HEK293T (cell line): Measurements from ENCODE around the gene PITPNM1.

Experiments
- ARNT ChIP-seq: fragments of 450-650 bp; IDR thresholded peaks from 2 replicates; pipeline ENCODE4 v1.6.1; 2017; ENCODE audit warnings: mild to moderate bottlenecking
- BHLHE40 ChIP-seq: fragments of 450-650 bp; IDR thresholded peaks from 2 replicates; pipeline ENCODE4 v1.6.1; 2016; ENCODE audit warnings: mild to moderate bottlenecking, moderate library complexity, borderline replicate concordance
- CTBP1 ChIP-seq: fragments of 450-650 bp; IDR thresholded peaks from 2 replicates; pipeline ENCODE4 v1.6.1; 2016; ENCODE audit warnings: borderline replicate concordance
- FOXA1 ChIP-seq: fragments of 450-650 bp; IDR thresholded peaks from 2 replicates; pipeline ENCODE4 v1.6.1; 2016; ENCODE audit warnings: mild to moderate bottlenecking
- FOXM1 ChIP-seq: fragments of 450-650 bp; IDR thresholded peaks from 2 replicates; pipeline ENCODE4 v1.6.1; 2017; ENCODE audit warnings: mild to moderate bottlenecking, borderline replicate concordance
- PKNOX1 ChIP-seq: fragments of 450-650 bp; IDR thresholded peaks from 2 replicates; pipeline ENCODE4 v1.6.1; 2016
- SP1 ChIP-seq: fragments of 450-650 bp; IDR thresholded peaks from 2 replicates; pipeline ENCODE4 v1.6.1; 2017
- TARDBP ChIP-seq: fragments of 450-650 bp; IDR thresholded peaks from 2 replicates; pipeline ENCODE4 v1.6.1; 2016
- ZNF384 ChIP-seq: fragments of 450-650 bp; IDR thresholded peaks from 2 replicates; pipeline ENCODE4 v1.6.1; 2016

- no peak for TF ChIP-seq FOXM1
- no peak for TF ChIP-seq FOXA1
- TF ChIP-seq BHLHE40 = no peak
- no peak for TF ChIP-seq ARNT
- TF ChIP-seq ZNF384 = no peak
- TF ChIP-seq CTBP1 = no peak
- TF ChIP-seq SP1 = no peak
- no peak for TF ChIP-seq PKNOX1
- no peak for TF ChIP-seq TARDBP
These were observed 14.5 kb downstream of the PITPNM1 start for GRCh38 chr11:67490727-67491065.
